Smooth muscle cell (in vitro differentiated cells): ENCODE results near the gene SIX2. TPM values are rescaled to one million over a fixed set of nuclear protein-coding genes. Genes with fewer than 3 reads are reported as not detected.

Source experiments
- DNase-seq: peaks from one replicate; lab custom pipeline; 2025; ENCODE audit not compliant: unreplicated experiment; lab: John Stamatoyannopoulos, UW
- H2AFZ ChIP-seq: fragments of 200-600 bp; sonication (generic); 2 replicates; pipeline ENCODE4 v1.6.0; 2016; ENCODE audit warnings: antibody characterized with exemption, low read depth, mild to moderate bottlenecking
- H3F3A ChIP-seq: fragments of 200-600 bp; sonication (generic); 2 replicates; pipeline ENCODE4 v1.6.0; 2017; ENCODE audit warnings: antibody characterized with exemption, low read depth
- H3K27ac ChIP-seq: fragments of 200-600 bp; sonication (generic); 2 replicates; pipeline ENCODE4 v1.5.1; 2016; ENCODE audit warnings: low read depth, mild to moderate bottlenecking
- H3K27me3 ChIP-seq: fragments of 200-600 bp; sonication (generic); 2 replicates; pipeline ENCODE4 v1.6.1; 2016; ENCODE audit warnings: low read depth, mild to moderate bottlenecking
- H3K36me3 ChIP-seq: fragments of 200-600 bp; sonication (generic); 2 replicates; pipeline ENCODE4 v1.5.1; 2016; ENCODE audit warnings: low read depth
- H3K4me1 ChIP-seq: fragments of 200-600 bp; sonication (generic); 2 replicates; pipeline ENCODE4 v1.5.1; 2016; ENCODE audit warnings: low read depth
- H3K4me2 ChIP-seq: fragments of 200-600 bp; sonication (generic); 2 replicates; pipeline ENCODE4 v1.6.0; 2016; ENCODE audit warnings: mild to moderate bottlenecking
- H3K4me3 ChIP-seq: fragments of 200-600 bp; sonication (generic); 2 replicates; pipeline ENCODE4 v1.5.1; 2016; ENCODE audit warnings: mild to moderate bottlenecking
- H3K79me2 ChIP-seq: fragments of 200-600 bp; sonication (generic); 2 replicates; pipeline ENCODE4 v1.6.0; 2016; ENCODE audit warnings: low read depth, mild to moderate bottlenecking
- H3K9ac ChIP-seq: fragments of 200-600 bp; sonication (generic); 2 replicates; pipeline ENCODE4 v1.6.0; 2016; ENCODE audit warnings: low read depth
- H3K9me3 ChIP-seq: fragments of 200-600 bp; sonication (generic); replicated peaks from 2 replicates; pipeline ENCODE4 v1.5.1; 2016; ENCODE audit warnings: low read depth
- H4K20me1 ChIP-seq: fragments of 200-600 bp; sonication (generic); 2 replicates; pipeline ENCODE4 v1.6.0; 2016; ENCODE audit warnings: low read depth
- CTCF ChIP-seq: fragments of 200-600 bp; sonication (generic); IDR thresholded peaks from 2 replicates; pipeline ENCODE4 v1.5.1; 2017; ENCODE audit warnings: borderline replicate concordance, mild to moderate bottlenecking, antibody characterized with exemption; ENCODE audit not compliant: insufficient read depth, poor library complexity, severe bottlenecking
- WGBS: methylation state at CpG from one replicate; pipeline ENCODE4 v1.1.7; 2016; ENCODE audit warnings: low lambda C conversion rate; 5-methylcytosine and 5-hydroxymethylcytosine counted together
- polyA plus RNA-seq: library from polyadenylated mRNA; unstranded; fragments of >200 nt; fragmentation: Nextera tagmentation; extraction: Ambion mirVana; gene quantifications from 2 replicates; pipeline ENCODE4 v1.2.1, GENCODE V29; 2016
- total RNA-seq: library from RNA; depleted of rRNA; stranded (reverse); fragments of >200 nt; gene quantifications from 2 replicates; pipeline ENCODE4 v1.2.3, GENCODE V29; 2014

Gene SIX2
- total and polyA plus RNA-seq, 2 experiments from 2014 or later = 0.18 TPM; not detected in 1

GRCh38 chr2:45003579-45004551 is 5.4 kb downstream of the SIX2 start:
- no peak overlapping the region for H3K9ac ChIP-seq
- H3K27me3 ChIP-seq = peaks cover 100% of the 10 kb centered on the region

GRCh38 chr2:45002686-45003085 is 6.6 kb downstream of the SIX2 start:
- no peak for DNase-seq
- Histone ChIP-seq H3K79me2 (no peaks in the 10 kb centered on the region), H3K27ac (no peak overlapping the region), H3K4me2 (no peak overlapping the region), H3K4me3 (no peak overlapping the region), H4K20me1 (no peaks in the 10 kb centered on the region), H3K27me3 (peaks cover 100% of the 10 kb centered on the region), H3K9ac (no peak overlapping the region), H2AFZ (no peak overlapping the region), H3K36me3 (no peaks in the 10 kb centered on the region), H3K4me1 (peaks cover 25% of the 10 kb centered on the region), H3K9me3 (no peaks in the 10 kb centered on the region), H3F3A (no peaks in the 10 kb centered on the region)
- 47% methylated on average over 3 of the region's 3 CpGs for WGBS
- TF ChIP-seq CTCF = no peak

More at GRCh38 chr2:45003579-45004551, 5.4 kb downstream of the SIX2 start:
- H2AFZ ChIP-seq = peak overlapping the region; percentile 30
- 8% methylated on average over 41 of the region's 41 CpGs for WGBS
- peak overlapping the region; percentile 31 for H3K4me3 ChIP-seq
- H3K4me2 ChIP-seq = peak overlapping the region; percentile 80
- H3K9me3 ChIP-seq = no peaks in the 10 kb centered on the region
- H3K27ac ChIP-seq = no peak overlapping the region
- no peaks in the 10 kb centered on the region for H3K79me2 ChIP-seq
- no peak for TF ChIP-seq CTCF
- H3F3A ChIP-seq = no peaks in the 10 kb centered on the region
- H4K20me1 ChIP-seq = no peaks in the 10 kb centered on the region
- H3K4me1 ChIP-seq = peaks cover 35% of the 10 kb centered on the region
- DNase-seq = no peak
- H3K36me3 ChIP-seq = no peaks in the 10 kb centered on the region

- Histone ChIP-seq H3K79me2 (no peaks in the 10 kb centered on the region), H3K4me2 (no peak overlapping the region), H3K9ac (no peak overlapping the region), H3K27me3 (peaks cover 100% of the 10 kb centered on the region), H3K27ac (no peak overlapping the region), H2AFZ (no peak overlapping the region), H3K4me3 (no peak overlapping the region), H4K20me1 (no peaks in the 10 kb centered on the region), H3K9me3 (no peaks in the 10 kb centered on the region), H3K4me1 (peaks cover 25% of the 10 kb centered on the region), H3K36me3 (no peaks in the 10 kb centered on the region), H3F3A (no peaks in the 10 kb centered on the region)
- no peak for DNase-seq
- WGBS = 5% methylated on average over 9 of the region's 9 CpGs
- TF ChIP-seq CTCF = no peak
Observed at GRCh38 chr2:45001869-45002385, 7.3 kb downstream of the SIX2 start.
